CD4-positive, alpha-beta T cell treated with Interleukin-17A for 4 hours (primary cell): ENCODE data around the gene SMG9.
A peak's percentile ranks its signal among the peaks of the same experiment; 100 is the strongest.

Source experiments
- DNase-seq: peaks from one replicate; pipeline ENCODE4 v3.0.0-alpha.2; 2020; ENCODE audit warnings: mixed read lengths

SMG9 gene

GRCh38 chr19:43721469-43722048 is 33.2 kb downstream of the SMG9 start:
- DNase-seq: no peak

- no peak for DNase-seq
Measured at GRCh38 chr19:43720936-43721335, 33.8 kb downstream of the SMG9 start.

- DNase-seq: no peak
Measured at GRCh38 chr19:43719918-43720317, 34.8 kb downstream of the SMG9 start.

GRCh38 chr19:43719378-43719868 is 35.3 kb downstream of the SMG9 start:
- no peak for DNase-seq

GRCh38 chr19:43718627-43719377 is 36.0 kb downstream of the SMG9 start:
- no peak for DNase-seq

GRCh38 chr19:43715776-43716175 is 39.0 kb downstream of the SMG9 start, which contains the start of gene IRGC:
TSS of gene IRGC (plus strand) at chr19:43716076. CDS start at chr19:43718559, 2,483 bp downstream.
- no peak for DNase-seq

GRCh38 chr19:43713208-43713607 is 41.6 kb downstream of the SMG9 start:
- no peak for DNase-seq

GRCh38 chr19:43711751-43712355 is 42.9 kb downstream of the SMG9 start:
- DNase-seq: no peak

- no peak for DNase-seq
Measured at GRCh38 chr19:43708716-43709115, 46.0 kb downstream of the SMG9 start.

GRCh38 chr19:43707158-43707712 is 47.5 kb downstream of the SMG9 start:
- DNase-seq: no peak

GRCh38 chr19:43705729-43706128 is 49.0 kb downstream of the SMG9 start:
- DNase-seq: no peak

GRCh38 chr19:43704002-43704705 is 50.6 kb downstream of the SMG9 start:
- no peak for DNase-seq

- peak; percentile 7 for DNase-seq
Measured at GRCh38 chr19:43700395-43701000, 54.3 kb downstream of the SMG9 start.

- peak; percentile 16 for DNase-seq
Measured at GRCh38 chr19:43699506-43700394, 55.0 kb downstream of the SMG9 start.

GRCh38 chr19:43697295-43697694 is 57.5 kb downstream of the SMG9 start:
- no peak for DNase-seq

GRCh38 chr19:43695985-43696704 is 58.6 kb downstream of the SMG9 start:
- DNase-seq: no peak

GRCh38 chr19:43694553-43694952 is 60.2 kb downstream of the SMG9 start:
- DNase-seq: no peak

GRCh38 chr19:43692877-43693276 is 61.9 kb downstream of the SMG9 start:
- no peak for DNase-seq

GRCh38 chr19:43692385-43692784 is 62.4 kb downstream of the SMG9 start:
- no peak for DNase-seq

- DNase-seq: no peak
Measured at GRCh38 chr19:43691755-43692154, 63.0 kb downstream of the SMG9 start.

- no peak for DNase-seq
Measured at GRCh38 chr19:43690890-43691289, 63.9 kb downstream of the SMG9 start.
